AG10803 (cell line): ENCODE measurements around the gene CROCC2.

Experiments
- DNase-seq: peaks from one replicate; pipeline ENCODE4 v3.0.0; 2010; ENCODE audit warnings: low read depth
- H3K4me3 ChIP-seq: 2 replicates; pipeline ENCODE4 v1.5.1; 2011; ENCODE audit warnings: mild to moderate bottlenecking, low read length, control low read depth
- TF ChIP-seq, protein P1 (sequence below): conservative IDR thresholded peaks from 2 replicates; pipeline ENCODE4 v1.5.1; 2011; ENCODE audit warnings: mild to moderate bottlenecking, low read length, control low read depth, inconsistent platforms

CROCC2 gene

DNA sequence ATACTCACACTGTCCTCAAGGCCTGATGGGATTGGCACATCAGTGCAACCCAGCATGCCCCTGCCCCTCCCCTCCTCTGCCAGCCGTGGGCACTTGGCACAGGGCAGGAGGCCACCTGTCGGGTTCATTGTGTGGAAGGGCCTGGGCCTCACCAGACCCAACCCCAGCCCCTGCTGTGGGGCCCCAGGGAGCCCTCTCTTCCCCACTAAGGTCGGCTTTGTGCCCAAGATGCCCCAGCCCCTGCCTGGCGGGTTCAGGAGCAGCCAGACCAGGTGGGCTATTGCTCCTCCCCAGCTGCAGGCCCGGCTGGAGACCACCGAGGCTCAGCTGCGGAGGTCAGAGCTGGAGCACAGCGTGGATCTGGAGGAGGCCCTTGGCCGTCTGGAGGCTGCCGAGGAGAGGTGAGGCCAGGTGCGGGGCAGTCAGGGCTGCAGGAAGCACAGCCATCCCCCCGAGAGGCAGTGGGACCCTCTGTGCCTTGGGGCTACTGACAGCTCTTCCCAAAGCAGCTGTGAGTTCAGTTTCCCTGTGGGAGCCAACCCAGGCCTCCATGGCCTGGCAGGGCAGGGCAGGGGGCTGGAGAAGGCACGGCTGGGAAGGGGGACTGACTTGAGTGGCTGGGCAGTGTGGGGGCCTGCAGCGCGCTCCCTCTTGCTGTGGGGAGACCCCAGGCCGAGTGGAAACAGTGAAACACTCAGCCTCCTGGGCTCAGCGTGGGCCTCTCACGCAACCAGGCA is 16.3 kb downstream of the CROCC2 start:
- no peak overlapping the region for H3K4me3 ChIP-seq
- TF ChIP-seq, protein P1, sequence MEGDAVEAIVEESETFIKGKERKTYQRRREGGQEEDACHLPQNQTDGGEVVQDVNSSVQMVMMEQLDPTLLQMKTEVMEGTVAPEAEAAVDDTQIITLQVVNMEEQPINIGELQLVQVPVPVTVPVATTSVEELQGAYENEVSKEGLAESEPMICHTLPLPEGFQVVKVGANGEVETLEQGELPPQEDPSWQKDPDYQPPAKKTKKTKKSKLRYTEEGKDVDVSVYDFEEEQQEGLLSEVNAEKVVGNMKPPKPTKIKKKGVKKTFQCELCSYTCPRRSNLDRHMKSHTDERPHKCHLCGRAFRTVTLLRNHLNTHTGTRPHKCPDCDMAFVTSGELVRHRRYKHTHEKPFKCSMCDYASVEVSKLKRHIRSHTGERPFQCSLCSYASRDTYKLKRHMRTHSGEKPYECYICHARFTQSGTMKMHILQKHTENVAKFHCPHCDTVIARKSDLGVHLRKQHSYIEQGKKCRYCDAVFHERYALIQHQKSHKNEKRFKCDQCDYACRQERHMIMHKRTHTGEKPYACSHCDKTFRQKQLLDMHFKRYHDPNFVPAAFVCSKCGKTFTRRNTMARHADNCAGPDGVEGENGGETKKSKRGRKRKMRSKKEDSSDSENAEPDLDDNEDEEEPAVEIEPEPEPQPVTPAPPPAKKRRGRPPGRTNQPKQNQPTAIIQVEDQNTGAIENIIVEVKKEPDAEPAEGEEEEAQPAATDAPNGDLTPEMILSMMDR, result no peak
- no peak for DNase-seq

- DNase-seq, result no peak
- TF ChIP-seq, protein P1, result no peak
- no peak overlapping the region for H3K4me3 ChIP-seq
Measured at GRCh38 chr2:240922982-240923537, 16.9 kb downstream of the CROCC2 start.

GRCh38 chr2:240925191-240925567 is 19.0 kb downstream of the CROCC2 start:
- TF ChIP-seq, protein P1, result no peak
- no peak for DNase-seq
- no peak overlapping the region for H3K4me3 ChIP-seq

GRCh38 chr2:240925568-240926515 is 19.7 kb downstream of the CROCC2 start:
- no peak overlapping the region for H3K4me3 ChIP-seq
- TF ChIP-seq, protein P1, result no peak
- DNase-seq, result no peak

DNA sequence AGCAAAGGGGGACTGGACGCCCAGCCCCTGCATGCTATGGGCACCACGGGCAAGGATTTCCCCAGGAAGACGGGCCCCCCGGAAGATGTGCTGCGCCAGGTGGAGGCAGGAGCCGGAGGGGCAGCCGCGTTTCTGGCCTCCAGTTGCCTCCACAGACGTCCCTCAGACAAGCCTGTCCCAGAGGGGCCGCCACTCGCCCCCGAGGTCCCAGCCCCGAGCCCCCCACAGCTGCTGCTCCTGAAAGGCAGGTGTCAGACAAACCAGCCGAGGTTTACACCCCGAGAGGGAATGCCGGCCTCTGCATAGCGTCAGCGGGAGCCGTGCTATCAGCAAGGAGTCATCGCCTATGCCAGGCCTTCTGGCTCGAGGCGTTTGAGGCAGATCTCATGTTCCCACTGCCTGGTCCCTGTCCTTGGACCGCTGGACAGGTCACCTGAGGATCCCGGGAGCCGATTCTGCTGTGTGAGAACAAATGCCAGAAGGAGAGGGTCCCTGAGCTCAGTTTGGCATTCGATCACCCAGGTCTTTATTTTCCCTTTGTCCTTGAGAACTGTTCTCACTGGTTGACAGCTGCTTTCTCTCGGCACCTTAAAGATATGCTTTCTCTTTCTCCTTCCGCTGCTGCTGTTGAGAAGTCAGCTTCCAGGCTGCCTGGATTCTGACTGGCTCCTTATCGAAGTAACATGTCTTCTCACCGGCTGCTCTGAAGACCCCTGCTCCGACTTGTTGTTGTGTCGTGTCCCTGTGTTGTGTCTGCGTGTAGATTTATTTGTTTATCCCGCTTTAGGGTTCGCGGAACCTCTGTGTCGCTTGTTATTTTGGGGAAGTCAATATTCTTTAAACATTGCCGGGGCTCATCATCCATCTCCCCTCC is 20.6 kb downstream of the CROCC2 start:
- peak overlapping the region; percentile 20 for H3K4me3 ChIP-seq
- peak; percentile 13 for DNase-seq
- TF ChIP-seq, protein P1, result no peak

- no peak overlapping the region for H3K4me3 ChIP-seq
- no peak for DNase-seq
- TF ChIP-seq, protein P1, result no peak
Measured at GRCh38 chr2:240927390-240927781, 21.2 kb downstream of the CROCC2 start.
